ENCODE measurements around the gene ZNF266.
A peak's percentile ranks its signal among the peaks of the same experiment; 100 is the strongest.

ZNF266 gene

DNA sequence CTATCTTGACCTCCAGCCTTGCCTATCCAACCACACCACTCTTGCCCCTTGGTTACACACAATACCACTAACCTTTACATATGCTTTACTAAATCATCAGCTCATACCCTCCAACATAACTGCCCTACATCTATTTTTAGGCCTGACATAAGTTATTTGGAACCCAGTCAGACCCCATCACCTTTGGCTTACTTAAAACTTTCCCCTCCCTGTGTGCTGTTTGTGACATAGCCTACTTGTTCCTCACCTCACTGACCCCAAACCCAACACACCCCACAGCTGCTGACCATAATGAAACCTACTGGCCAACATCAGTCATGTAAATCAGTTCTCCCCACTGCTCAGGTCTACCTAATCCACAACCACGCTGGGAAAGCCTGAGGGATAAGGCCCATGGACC lies 4.9 kb downstream of the ZNF266 start:
- TF ChIP-seq, protein P1, sequence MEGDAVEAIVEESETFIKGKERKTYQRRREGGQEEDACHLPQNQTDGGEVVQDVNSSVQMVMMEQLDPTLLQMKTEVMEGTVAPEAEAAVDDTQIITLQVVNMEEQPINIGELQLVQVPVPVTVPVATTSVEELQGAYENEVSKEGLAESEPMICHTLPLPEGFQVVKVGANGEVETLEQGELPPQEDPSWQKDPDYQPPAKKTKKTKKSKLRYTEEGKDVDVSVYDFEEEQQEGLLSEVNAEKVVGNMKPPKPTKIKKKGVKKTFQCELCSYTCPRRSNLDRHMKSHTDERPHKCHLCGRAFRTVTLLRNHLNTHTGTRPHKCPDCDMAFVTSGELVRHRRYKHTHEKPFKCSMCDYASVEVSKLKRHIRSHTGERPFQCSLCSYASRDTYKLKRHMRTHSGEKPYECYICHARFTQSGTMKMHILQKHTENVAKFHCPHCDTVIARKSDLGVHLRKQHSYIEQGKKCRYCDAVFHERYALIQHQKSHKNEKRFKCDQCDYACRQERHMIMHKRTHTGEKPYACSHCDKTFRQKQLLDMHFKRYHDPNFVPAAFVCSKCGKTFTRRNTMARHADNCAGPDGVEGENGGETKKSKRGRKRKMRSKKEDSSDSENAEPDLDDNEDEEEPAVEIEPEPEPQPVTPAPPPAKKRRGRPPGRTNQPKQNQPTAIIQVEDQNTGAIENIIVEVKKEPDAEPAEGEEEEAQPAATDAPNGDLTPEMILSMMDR (IDR thresholded peaks at IDR 0.05; ENCODE audit: poor library complexity, severe bottlenecking): no peak
- Histone ChIP-seq H3K4me1 (ENCODE audit: insufficient read depth, poor library complexity, severe bottlenecking) (peaks cover 6% of the 10 kb centered on the region), H3K36me3 (ENCODE audit: low read depth) (peaks cover 30% of the 10 kb centered on the region), H3K4me3 (ENCODE audit: severe bottlenecking) (no peak overlapping the region), H3K27ac (ENCODE audit: poor library complexity, severe bottlenecking) (no peak overlapping the region), H3K9me3 (ENCODE audit: severe bottlenecking) (no peaks in the 10 kb centered on the region), H3K27me3 (ENCODE audit: insufficient read depth, poor library complexity, severe bottlenecking) (no peaks in the 10 kb centered on the region)
- ATAC-seq (ENCODE audit: low read depth) (no peak), DNase-seq (ENCODE audit: low spot score) (no peak)

DNA sequence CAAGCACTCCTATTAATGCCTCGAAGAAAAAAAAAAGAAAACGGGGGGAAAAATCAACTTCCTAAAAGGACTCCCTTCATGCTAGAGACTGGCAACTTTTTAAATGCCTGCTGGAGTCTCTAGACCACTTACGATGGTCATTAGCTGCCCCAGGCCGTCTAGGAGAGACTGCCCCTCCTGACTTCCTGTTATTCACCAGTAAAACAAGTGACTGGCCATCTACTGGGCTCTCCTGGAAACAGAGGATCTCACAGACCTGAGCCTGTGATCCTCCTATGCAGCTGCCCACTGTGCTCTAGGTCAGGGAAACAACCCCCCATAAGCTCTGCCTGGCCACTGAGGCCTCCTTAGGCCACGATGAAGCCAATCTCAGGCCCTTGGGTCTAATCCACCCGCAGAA lies 7.4 kb downstream of the ZNF266 start:
- no peak for ATAC-seq (ENCODE audit: low read depth)
- H3K4me3 ChIP-seq (ENCODE audit: severe bottlenecking): no peak overlapping the region
- no peak for DNase-seq (ENCODE audit: low spot score)
- H3K27ac ChIP-seq (ENCODE audit: poor library complexity, severe bottlenecking): no peak overlapping the region
- peaks cover 38% of the 10 kb centered on the region for H3K36me3 ChIP-seq (ENCODE audit: low read depth)
- no peaks in the 10 kb centered on the region for H3K27me3 ChIP-seq (ENCODE audit: insufficient read depth, poor library complexity, severe bottlenecking)
- H3K4me1 ChIP-seq (ENCODE audit: insufficient read depth, poor library complexity, severe bottlenecking): no peaks in the 10 kb centered on the region
- TF ChIP-seq, protein P1 (IDR thresholded peaks at IDR 0.05; ENCODE audit: poor library complexity, severe bottlenecking): no peak
- H3K9me3 ChIP-seq (ENCODE audit: severe bottlenecking): no peaks in the 10 kb centered on the region

DNA sequence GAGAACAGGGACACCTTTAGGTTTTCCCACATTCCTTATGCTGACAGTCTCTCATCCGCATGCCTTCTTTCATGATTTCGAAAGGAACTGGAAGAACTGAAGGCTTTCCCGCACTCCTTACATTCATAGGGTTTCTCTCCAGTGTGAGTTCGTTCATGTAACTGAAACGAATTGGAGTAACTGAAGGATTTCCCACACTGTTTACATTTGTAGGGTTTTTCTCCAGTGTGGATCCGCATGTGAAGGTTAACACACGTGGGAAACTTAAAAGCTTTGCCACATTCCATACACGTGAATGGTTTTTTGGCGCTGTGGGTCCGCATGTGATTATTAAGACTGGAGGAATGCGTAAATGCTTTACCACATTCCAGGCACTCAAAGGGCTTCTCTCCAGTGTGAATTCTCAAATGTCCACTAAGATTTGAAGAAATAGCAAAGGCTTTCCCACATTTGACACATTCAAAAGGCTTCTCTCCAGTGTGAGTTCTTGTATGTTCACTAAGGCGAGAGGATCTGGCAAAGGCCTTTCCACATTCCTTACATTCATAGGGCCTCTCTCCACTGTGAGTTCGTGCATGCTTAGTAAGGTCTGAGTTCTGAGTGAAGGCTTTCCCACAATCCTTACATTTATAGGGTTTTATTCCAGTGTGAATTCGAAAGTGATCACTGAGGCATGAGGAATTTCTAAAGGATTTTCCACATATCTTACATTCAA lies 22.0 kb downstream of the ZNF266 start:
- no peak overlapping the region for H3K27ac ChIP-seq (ENCODE audit: poor library complexity, severe bottlenecking)
- no peaks in the 10 kb centered on the region for H3K27me3 ChIP-seq (ENCODE audit: insufficient read depth, poor library complexity, severe bottlenecking)
- H3K9me3 ChIP-seq (ENCODE audit: severe bottlenecking): peaks cover 28% of the 10 kb centered on the region
- ATAC-seq (ENCODE audit: low read depth) (no peak), DNase-seq (ENCODE audit: low spot score) (no peak)
- no peak overlapping the region for H3K4me3 ChIP-seq (ENCODE audit: severe bottlenecking)
- H3K4me1 ChIP-seq (ENCODE audit: insufficient read depth, poor library complexity, severe bottlenecking): no peaks in the 10 kb centered on the region
- peaks cover 63% of the 10 kb centered on the region for H3K36me3 ChIP-seq (ENCODE audit: low read depth)
- TF ChIP-seq, protein P1 (IDR thresholded peaks at IDR 0.05; ENCODE audit: poor library complexity, severe bottlenecking): no peak

DNA sequence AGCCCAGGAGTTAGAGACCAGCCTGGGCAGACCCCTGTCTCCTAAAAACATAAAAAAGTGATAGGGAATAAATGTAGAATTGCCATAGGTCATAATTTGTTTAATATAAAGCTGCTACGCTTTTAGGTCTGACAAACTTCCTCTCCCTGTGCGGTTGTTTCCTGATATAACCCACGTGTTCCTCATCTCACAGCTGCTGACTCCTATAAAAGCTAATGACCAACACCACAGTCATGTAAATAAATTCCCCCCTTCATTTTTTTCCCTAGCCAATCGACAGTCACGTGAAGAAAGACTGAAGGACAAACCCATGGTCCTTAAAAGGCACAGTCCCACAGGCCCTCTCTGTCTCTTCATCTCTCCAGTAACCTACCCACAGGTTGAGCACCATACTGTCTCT lies 27.5 kb downstream of the ZNF266 start:
- ATAC-seq (ENCODE audit: low read depth) (no peak), DNase-seq (ENCODE audit: low spot score) (no peak)
- Histone ChIP-seq H3K9me3 (ENCODE audit: severe bottlenecking) (peaks cover 12% of the 10 kb centered on the region), H3K4me3 (ENCODE audit: severe bottlenecking) (no peak overlapping the region), H3K4me1 (ENCODE audit: insufficient read depth, poor library complexity, severe bottlenecking) (no peaks in the 10 kb centered on the region), H3K36me3 (ENCODE audit: low read depth) (peaks cover 7% of the 10 kb centered on the region), H3K27me3 (ENCODE audit: insufficient read depth, poor library complexity, severe bottlenecking) (no peaks in the 10 kb centered on the region), H3K27ac (ENCODE audit: poor library complexity, severe bottlenecking) (no peak overlapping the region)
- TF ChIP-seq, protein P1 (IDR thresholded peaks at IDR 0.05; ENCODE audit: poor library complexity, severe bottlenecking): no peak

DNA sequence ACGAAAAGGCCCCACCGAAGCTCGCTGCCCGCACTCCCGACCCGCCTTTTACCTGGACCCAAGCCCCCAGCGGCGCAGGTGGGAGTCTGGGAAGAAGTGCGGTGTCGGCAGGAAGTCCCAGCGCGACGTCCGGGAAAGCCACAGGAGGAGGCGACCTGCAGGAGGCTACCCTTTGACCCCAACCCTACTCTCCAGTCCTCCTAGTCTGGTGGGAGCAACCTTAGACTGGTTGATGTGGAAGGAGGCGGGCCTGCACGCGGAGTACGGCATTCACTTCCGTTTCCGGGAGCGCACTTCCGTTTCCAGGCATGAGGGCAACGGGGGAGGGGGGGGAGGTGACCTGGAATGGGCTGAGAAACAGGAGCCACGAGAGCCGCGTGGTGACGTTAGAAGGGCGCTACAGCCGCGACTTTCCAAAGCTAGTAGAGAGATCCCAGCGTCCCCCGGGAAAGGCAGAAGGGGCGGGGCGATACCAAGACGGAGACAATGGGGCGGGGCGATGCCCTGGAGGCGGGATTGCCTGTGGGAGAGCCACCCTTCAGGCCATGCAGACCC lies 28.5 kb downstream of the ZNF266 start:
- H3K4me1 ChIP-seq (ENCODE audit: insufficient read depth, poor library complexity, severe bottlenecking): no peaks in the 10 kb centered on the region
- H3K4me3 ChIP-seq (ENCODE audit: severe bottlenecking): peak overlapping the region; percentile 40
- peaks cover 4% of the 10 kb centered on the region for H3K9me3 ChIP-seq (ENCODE audit: severe bottlenecking)
- ATAC-seq (ENCODE audit: low read depth) (peak; percentile 92), DNase-seq (ENCODE audit: low spot score) (peak; percentile 85)
- H3K36me3 ChIP-seq (ENCODE audit: low read depth): no peaks in the 10 kb centered on the region
- no peaks in the 10 kb centered on the region for H3K27me3 ChIP-seq (ENCODE audit: insufficient read depth, poor library complexity, severe bottlenecking)
- TF ChIP-seq, protein P1 (IDR thresholded peaks at IDR 0.05; ENCODE audit: poor library complexity, severe bottlenecking): no peak
- peak overlapping the region; percentile 28 for H3K27ac ChIP-seq (ENCODE audit: poor library complexity, severe bottlenecking)
